Measurements from ENCODE around the gene EARS2. TPM values are rescaled to one million over a fixed set of nuclear protein-coding genes. Genes with fewer than 3 reads are reported as not detected.

Gene EARS2
- total RNA-seq, 2 donors from 2014 or later = 23.1 to 25.3 TPM

GRCh38 chr16:23479138-23479537 is 78.0 kb downstream of the EARS2 start:
- Mint-ChIP-seq H3K27ac (peak overlapping the region; percentile 69), H3K9me3 (no peaks in the 10 kb centered on the region), H3K36me3 (ENCODE audit: low read depth) (peaks cover 97% of the 10 kb centered on the region), H3K4me1 (no peaks in the 10 kb centered on the region), H3K4me3 (no peak overlapping the region), H3K27me3 (no peaks in the 10 kb centered on the region)
- no peak for ATAC-seq (replicated peaks)

- Mint-ChIP-seq H3K36me3 (ENCODE audit: low read depth) (peaks cover 100% of the 10 kb centered on the region), H3K4me1 (no peaks in the 10 kb centered on the region), H3K9me3 (no peaks in the 10 kb centered on the region)
Measured at GRCh38 chr16:23478566-23478965, 78.6 kb downstream of the EARS2 start.

GRCh38 chr16:23476289-23476688 is 80.9 kb downstream of the EARS2 start:
- Mint-ChIP-seq H3K4me3 (no peak overlapping the region), H3K36me3 (ENCODE audit: low read depth) (peaks cover 89% of the 10 kb centered on the region), H3K27ac (no peak overlapping the region), H3K4me1 (no peaks in the 10 kb centered on the region), H3K27me3 (no peaks in the 10 kb centered on the region), H3K9me3 (no peaks in the 10 kb centered on the region)
- no peak for ATAC-seq (replicated peaks)

More at GRCh38 chr16:23478566-23478965, 78.6 kb downstream of the EARS2 start:
- no peak for ATAC-seq (replicated peaks)
- H3K27me3 Mint-ChIP-seq = no peaks in the 10 kb centered on the region
- no peak overlapping the region for H3K4me3 Mint-ChIP-seq
- no peak overlapping the region for H3K27ac Mint-ChIP-seq

Other genes with a start within 250 kb of the EARS2 start
- gene COG7, start 104.2 kb downstream of the EARS2 start, total RNA-seq = 10 to 100 TPM; 21.2 to 29.4 TPM
- gene GGA2, start 46.9 kb downstream of the EARS2 start, total RNA-seq = 100 to 1,000 TPM in 1 of 2 donors, 10 to 100 TPM in 1; 87.2 to 138 TPM
- gene UBFD1, start 377 bp upstream of the EARS2 start, total RNA-seq = 10 to 100 TPM; 42.1 to 58.2 TPM
- 100 to 1,000 TPM in 1 of 2 donors, 10 to 100 TPM in 1; 76.9 to 152 TPM for gene NDUFAB1, start 39.0 kb upstream of the EARS2 start, total RNA-seq
- 10 to 100 TPM; 17.6 to 20.5 TPM for gene PALB2, start 84.0 kb upstream of the EARS2 start, total RNA-seq
- gene DCTN5, start 84.1 kb upstream of the EARS2 start, total RNA-seq = 10 to 100 TPM; 60.6 to 98.6 TPM
- 100 to 1,000 TPM in 1 of 2 donors, 10 to 100 TPM in 1; 64.0 to 104 TPM for gene PLK1, start 121.5 kb upstream of the EARS2 start, total RNA-seq
- not detected for gene ERN2, start 155.9 kb upstream of the EARS2 start, total RNA-seq
- not detected for gene CHP2, start 197.7 kb upstream of the EARS2 start, total RNA-seq

All from activated T-helper 17 cell treated with anti-CD3 and anti-CD28 coated beads, Interleukin-2, amount 50 U/mL, for 72 hours (primary cell).